IMR-90 (cell line): ENCODE measurements around the gene ROBO2. TPM values are rescaled to one million over a fixed set of nuclear protein-coding genes. Genes with fewer than 3 reads are reported as not detected.

Source experiments
- ATAC-seq: fragments of 200-7000 bp; cut with Tn5 transposase; 2 replicates; pipeline ENCODE4 v1.9.1; 2020; ENCODE audit warnings: low read depth, mild to moderate bottlenecking, moderate library complexity
- BruUV-seq: library from RNA; stranded (reverse); fragments of 400-500 nt; replicated peaks from 2 replicates; lab custom pipeline; 2021; lab: Mats Ljungman, UMichigan
- CTCF ChIA-PET: fragments of 300-600 bp; formaldehyde crosslinking; extraction: SDS; loops from one replicate; lab custom pipeline; 2021; ENCODE audit warnings: antibody characterized with exemption; lab: Yijun Ruan, JAX
- POLR2A ChIA-PET: fragments of 300-600 bp; sonication (Branson Sonifier 250); formaldehyde crosslinking; loops from one replicate; lab custom pipeline; 2022; ENCODE audit warnings: antibody characterized with exemption; ENCODE audit not compliant: unreplicated experiment; lab: Charles Lee
- DNase-seq: peaks from one replicate; pipeline ENCODE4 v3.0.0; 2013
- H2AFZ ChIP-seq: replicated peaks from 2 replicates; pipeline ENCODE3; 2013; ENCODE audit warnings: low read length, mild to moderate bottlenecking; ENCODE audit not compliant: poor library complexity
- H2AK5ac ChIP-seq: 2 replicates; pipeline ENCODE4 v1.6.1; 2013; ENCODE audit warnings: low read depth, low read length, inconsistent platforms
- H2AK9ac ChIP-seq: replicated peaks from 2 replicates; pipeline ENCODE3; 2013; ENCODE audit warnings: mild to moderate bottlenecking, low read depth, low read length, moderate library complexity; ENCODE audit not compliant: poor library complexity
- H2BK120ac ChIP-seq: 2 replicates; pipeline ENCODE4 v1.6.1; 2013; ENCODE audit warnings: low read depth, low read length, inconsistent platforms
- H2BK15ac ChIP-seq: 3 replicates; pipeline ENCODE4 v1.6.1; 2013; ENCODE audit warnings: low read depth, low read length, inconsistent platforms
- H2BK20ac ChIP-seq: 2 replicates; pipeline ENCODE4 v1.6.1; 2013; ENCODE audit warnings: low read depth, mild to moderate bottlenecking, inconsistent platforms, low read length, moderate library complexity
- H2BK5ac ChIP-seq: 2 replicates; pipeline ENCODE4 v1.6.1; 2013; ENCODE audit warnings: mild to moderate bottlenecking, low read depth, low read length, inconsistent platforms; ENCODE audit not compliant: poor library complexity, severe bottlenecking
- H3K14ac ChIP-seq: replicated peaks from 2 replicates; pipeline ENCODE4 v1.6.1; 2013; ENCODE audit warnings: low read depth, low read length, inconsistent platforms
- H3K18ac ChIP-seq: 2 replicates; pipeline ENCODE4 v1.6.1; 2013; ENCODE audit warnings: low read depth, low read length, control low read depth
- H3K23ac ChIP-seq: 2 replicates; pipeline ENCODE4 v1.6.1; 2013; ENCODE audit warnings: low read depth, low read length, inconsistent platforms
- H3K27ac ChIP-seq: 2 replicates; pipeline ENCODE4 v1.5.1; 2013; ENCODE audit warnings: mild to moderate bottlenecking, control low read depth, low read length; ENCODE audit not compliant: insufficient read depth
- H3K27me3 ChIP-seq: 2 replicates; pipeline ENCODE4 v1.6.1; 2013; ENCODE audit warnings: low read length; ENCODE audit not compliant: control insufficient read depth, insufficient read depth
- H3K36me3 ChIP-seq: 2 replicates; pipeline ENCODE4 v1.6.1; 2013; ENCODE audit warnings: low read length, mixed read lengths; ENCODE audit not compliant: control insufficient read depth, insufficient read depth
- H3K4ac ChIP-seq: 2 replicates; pipeline ENCODE4 v1.6.1; 2013; ENCODE audit warnings: low read depth, low read length, inconsistent platforms
- H3K4me1 ChIP-seq: 2 replicates; pipeline ENCODE4 v1.6.1; 2013; ENCODE audit warnings: low read length, mixed read lengths; ENCODE audit not compliant: control insufficient read depth, insufficient read depth
- H3K4me2 ChIP-seq: 2 replicates; pipeline ENCODE4 v1.6.1; 2013; ENCODE audit warnings: low read depth, mild to moderate bottlenecking, control low read depth, low read length, moderate library complexity
- H3K4me3 ChIP-seq: 2 replicates; pipeline ENCODE4 v1.5.1; 2013; ENCODE audit warnings: low read depth, mild to moderate bottlenecking, control low read depth, low read length, moderate library complexity; ENCODE audit not compliant: insufficient read depth
- H3K56ac ChIP-seq: 2 replicates; pipeline ENCODE4 v1.6.1; 2013; ENCODE audit warnings: low read length, inconsistent platforms; ENCODE audit not compliant: insufficient read depth; ENCODE audit errors: extremely low read depth
- H3K79me1 ChIP-seq, 2 experiments: 2 replicates each; pipeline ENCODE4 v1.6.1; 2013; ENCODE audit warnings: low read length in 2 of 2, inconsistent platforms in 1 of 2, low read depth in 1 of 2
- H3K9ac ChIP-seq: 2 replicates; pipeline ENCODE4 v1.6.1; 2013; ENCODE audit warnings: low read depth, low read length, control low read depth
- H3K9me1 ChIP-seq: 2 replicates; pipeline ENCODE4 v1.6.1; 2013; ENCODE audit warnings: low read length, inconsistent platforms; ENCODE audit not compliant: insufficient read depth
- H3K9me3 ChIP-seq: 2 replicates; pipeline ENCODE4 v1.6.1; 2013; ENCODE audit warnings: low read length; ENCODE audit not compliant: control insufficient read depth, insufficient read depth
- H4K20me1 ChIP-seq: 2 replicates; pipeline ENCODE4 v1.6.1; 2013; ENCODE audit warnings: low read length, inconsistent platforms; ENCODE audit not compliant: insufficient read depth
- H4K5ac ChIP-seq: 2 replicates; pipeline ENCODE4 v1.6.1; 2013; ENCODE audit warnings: mild to moderate bottlenecking, low read depth, low read length, control low read depth
- H4K8ac ChIP-seq, 2 experiments: 2 replicates each; pipeline ENCODE4 v1.6.1; 2013; ENCODE audit warnings: low read depth in 2 of 2, low read length in 2 of 2, control low read depth in 1 of 2, inconsistent platforms in 1 of 2
- H4K91ac ChIP-seq: 2 replicates; pipeline ENCODE4 v1.6.1; 2013; ENCODE audit warnings: low read depth, low read length, inconsistent platforms; ENCODE audit not compliant: insufficient read depth
- BHLHE40 ChIP-seq: fragments of 150-350 bp; IDR thresholded peaks from 2 replicates; pipeline ENCODE4 v1.6.1; 2016; ENCODE audit warnings: mild to moderate bottlenecking, low read depth, low read length
- CTCF ChIP-seq: conservative IDR thresholded peaks from 2 replicates; pipeline ENCODE4 v1.5.1; 2012; ENCODE audit warnings: mild to moderate bottlenecking, low read depth, low read length, improper control_type of control experiment
- RAD21 ChIP-seq: IDR thresholded peaks from 2 replicates; pipeline ENCODE4 v1.6.1; 2012; ENCODE audit warnings: low read length, improper control_type of control experiment
- SMC3 ChIP-seq: fragments of 150-350 bp; IDR thresholded peaks from 2 replicates; pipeline ENCODE4 v1.6.1; 2016; ENCODE audit warnings: low read depth, mild to moderate bottlenecking, antibody characterized with exemption, low read length, moderate library complexity
- WGBS, 2 experiments: methylation state at CpG; one replicate each; pipeline versions ENCODE4 v1.1.5 to v1.1.7; 2013; ENCODE audit warnings: missing lambda C conversion rate in 2 of 2; ENCODE audit not compliant: insufficient read length in 1 of 2; ENCODE audit errors: extremely low coverage in 2 of 2; 5-methylcytosine and 5-hydroxymethylcytosine counted together
- dilution Hi-C: fragments of 300-500 bp; cut with HindIII; formaldehyde crosslinking; loops from one replicate; pipeline ENCODE4 v1.14.3; 2018; ENCODE audit warnings: low sequenced_read_pairs; ENCODE audit not compliant: unreplicated experiment
- in situ Hi-C: fragments of 300-500 bp; cut with MboI; formaldehyde crosslinking; loops from 3 replicates; pipeline ENCODE4 v1.14.3; 2019; ENCODE audit warnings: low sequenced_read_pairs, inconsistent platforms, mixed read lengths
- intact Hi-C: fragments of 100-400 bp; cut with micrococcal nuclease; formaldehyde crosslinking; loops from 2 replicates; pipeline ENCODE4 v1.10.0; 2022
- polyA plus RNA-seq, 3 experiments: library from polyadenylated mRNA; depleted of rRNA; stranded (reverse); fragments of >200 nt; gene quantifications; 2 replicates each; pipeline ENCODE4 v1.2.3, GENCODE V29; 2012; ENCODE audit warnings: low replicate concordance in 1 of 3
- total RNA-seq: library from RNA; depleted of rRNA; stranded (reverse); fragments of >200 nt; gene quantifications from 2 replicates; pipeline ENCODE4 v1.2.3, GENCODE V29; 2012

ROBO2 gene
- total and polyA plus RNA-seq, 2 of the 4 experiments (the other 2 are of a cell fraction) = 9.3 to 14.5 TPM

GRCh38 chr3:77319711-77320110 is 279.8 kb downstream of the ROBO2 start:
- Histone ChIP-seq H4K5ac (no peak overlapping the region), H4K8ac (no peak overlapping the region), H2BK5ac (no peak overlapping the region), H4K91ac (no peak overlapping the region), H3K23ac (no peak overlapping the region), H2BK120ac (no peak overlapping the region), H2AK5ac (no peak overlapping the region), H3K56ac (no peak overlapping the region), H3K79me1 (no peaks in the 10 kb centered on the region), H3K18ac (no peak overlapping the region), H3K4me1 (0 out of 2 replicates have a peak, but pooled peaks cover 2% of the 10 kb centered on the region), H3K36me3 (no peaks in the 10 kb centered on the region), H3K4me2 (no peak overlapping the region), H3K27me3 (no peaks in the 10 kb centered on the region), H4K20me1 (no peaks in the 10 kb centered on the region), H3K9me3 (no peaks in the 10 kb centered on the region), H2AK9ac (no peak overlapping the region), H3K9ac (no peak overlapping the region), H3K4me3 (no peak overlapping the region), H2BK15ac (no peak overlapping the region), H3K14ac (no peak overlapping the region), H3K27ac (no peak overlapping the region), H2AFZ (no peak overlapping the region), H2BK20ac (no peak overlapping the region), H3K9me1 (no peaks in the 10 kb centered on the region), H3K4ac (no peak overlapping the region)
- ChIA-PET CTCF (interaction anchor here (0.7 to 2.4 kb wide), 9 partner anchors 10 to 1716 kb away, joined by 3 to 8 read pairs (median 4); no protein-coding TSS in a partner anchor), POLR2A (interaction anchor here (0.6 kb wide), 1 partner anchor 266 kb away, joined by 3 read pairs; no protein-coding TSS in a partner anchor)
- peak; percentile 51 for ATAC-seq
- no TSS peak for BruUV-seq
- WGBS, 2 experiments = no CpG with 5 or more reads among the region's 2 CpGs
- intact Hi-C loops (loop anchor here (1.0 to 10.0 kb wide), 4 partner anchors 62 to 1502 kb away; no protein-coding TSS in a partner anchor), dilution Hi-C loops (no loop called here), in situ Hi-C loops (loop anchor here (10.0 to 25.0 kb wide), 2 partner anchors 285 to 1718 kb away; no protein-coding TSS in a partner anchor)
- TF ChIP-seq SMC3 (peak; percentile 23; the same call in 1 of the 2 replicates), BHLHE40 (no peak), RAD21 (peak; percentile 24; the same call in 1 of the 2 replicates), CTCF (peak; percentile 42)
- peak; percentile 39 for DNase-seq
